ENCODE results near the gene VASN.
"Not testable (repeated sequence)": the region's sequence is repeated elsewhere in the genome, so short reads cannot be mapped to it uniquely, and the experiment has no call there.

DNA sequence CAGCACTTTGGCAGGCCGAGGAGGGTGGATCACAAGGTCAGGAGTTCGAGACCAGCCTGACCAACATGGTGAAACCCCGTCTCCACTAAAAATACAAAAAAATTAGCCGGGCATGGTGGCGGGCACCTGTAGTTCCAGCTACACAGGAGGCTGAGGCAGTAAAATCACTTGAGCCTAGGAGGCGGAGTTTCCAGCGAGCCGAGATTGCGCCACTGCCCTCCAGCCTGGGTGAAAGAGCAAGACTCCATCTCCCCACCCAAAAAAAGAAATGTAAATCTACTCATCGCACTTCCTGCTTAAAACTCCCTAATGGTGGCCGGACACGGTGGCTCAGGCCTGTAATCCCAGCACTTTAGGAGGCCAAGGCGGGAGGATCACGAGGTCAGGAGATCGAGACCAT lies 22.2 kb downstream of the VASN start:
- TF ChIP-seq CTCF (IDR thresholded peaks at IDR 0.05; ENCODE audit: low read depth, low read length, poor library complexity, severe bottlenecking); EZH2phosphoT487 (IDR thresholded peaks at IDR 0.05; ENCODE audit: borderline replicate concordance, low read length): not testable (repeated sequence)

Measured in DOHH2 (cell line).